PC-9 (cell line): ENCODE results near the gene CDYL2. TPM values are rescaled to one million over a fixed set of nuclear protein-coding genes. Genes with fewer than 3 reads are reported as not detected.

Experiments
- BruUV-seq: library from RNA; stranded (reverse); fragments of 400-500 nt; replicated peaks from 2 replicates; lab custom pipeline; 2021; lab: Mats Ljungman, UMichigan
- CTCF ChIA-PET: fragments of 300-600 bp; sonication (Branson Sonifier 250); formaldehyde crosslinking; loops from one replicate; lab custom pipeline; 2022; ENCODE audit warnings: antibody characterized with exemption; lab: Charles Lee
- POLR2A ChIA-PET: fragments of 300-600 bp; sonication (Branson Sonifier 250); formaldehyde crosslinking; loops from one replicate; lab custom pipeline; 2022; ENCODE audit warnings: antibody characterized with exemption; ENCODE audit not compliant: unreplicated experiment; lab: Charles Lee
- DNase-seq, 2 experiments: peaks; one replicate each; pipeline versions ENCODE4 v3.0.0 to v3.0.0-alpha.2; 2015 to 2022; ENCODE audit warnings: mixed read lengths in 1 of 2
- H2AFZ ChIP-seq: fragments of 200-600 bp; sonication (generic); 2 replicates; pipeline ENCODE4 v1.8.1; 2017; ENCODE audit warnings: antibody characterized with exemption
- H3F3A ChIP-seq: fragments of 200-600 bp; sonication (generic); 2 replicates; pipeline ENCODE4 v1.8.1; 2017; ENCODE audit warnings: antibody characterized with exemption, mild to moderate bottlenecking, low read depth; ENCODE audit not compliant: insufficient read depth
- H3K27ac ChIP-seq: fragments of 200-600 bp; sonication (generic); 2 replicates; pipeline ENCODE4 v1.6.1; 2016; ENCODE audit warnings: mixed run types
- H3K27me3 ChIP-seq: fragments of 200-600 bp; sonication (generic); 2 replicates; pipeline ENCODE4 v1.6.1; 2016; ENCODE audit warnings: low read depth, mixed run types; ENCODE audit not compliant: insufficient read depth
- H3K36me3 ChIP-seq: fragments of 200-600 bp; sonication (generic); 2 replicates; pipeline ENCODE4 v1.6.1; 2016; ENCODE audit warnings: low read depth, mixed run types
- H3K4me1 ChIP-seq: fragments of 200-600 bp; sonication (generic); replicated peaks from 2 replicates; pipeline ENCODE4 v1.6.1; 2016; ENCODE audit warnings: mixed run types; ENCODE audit not compliant: insufficient read depth
- H3K4me2 ChIP-seq: fragments of 200-600 bp; sonication (generic); 2 replicates; pipeline ENCODE4 v1.6.1; 2017; ENCODE audit warnings: mixed run types
- H3K4me3 ChIP-seq: fragments of 200-600 bp; sonication (generic); 2 replicates; pipeline ENCODE4 v1.6.1; 2016; ENCODE audit warnings: mixed run types
- H3K79me2 ChIP-seq: fragments of 200-600 bp; sonication (generic); 2 replicates; pipeline ENCODE4 v1.6.1; 2017; ENCODE audit warnings: low read depth, mixed run types
- H3K9me2 ChIP-seq: fragments of 200-600 bp; sonication (generic); 2 replicates; pipeline ENCODE4 v1.8.1; 2017; ENCODE audit warnings: mild to moderate bottlenecking; ENCODE audit not compliant: insufficient read depth
- H3K9me3 ChIP-seq: fragments of 200-600 bp; sonication (generic); 2 replicates; pipeline ENCODE4 v1.8.1; 2016; ENCODE audit warnings: low read depth; ENCODE audit not compliant: insufficient read depth
- H4K20me1 ChIP-seq: fragments of 200-600 bp; sonication (generic); 2 replicates; pipeline ENCODE4 v1.8.1; 2017; ENCODE audit not compliant: insufficient read depth
- EZH2 ChIP-seq: fragments of 200-600 bp; sonication (generic); IDR thresholded peaks from 2 replicates; pipeline ENCODE4 v1.8.0; 2017; ENCODE audit warnings: antibody characterized with exemption, low read depth
- intact Hi-C: fragments of 100-400 bp; cut with micrococcal nuclease; formaldehyde crosslinking; loops from one replicate; pipeline ENCODE4 v1.10.0; 2022; ENCODE audit not compliant: unreplicated experiment
- total RNA-seq: library from RNA; stranded (reverse); gene quantifications from 2 replicates; pipeline ENCODE4 v1.2.3, GENCODE V29; 2021
- TF ChIP-seq, protein P1 (sequence below): fragments of 200-600 bp; sonication (generic); conservative IDR thresholded peaks from 2 replicates; pipeline ENCODE4 v1.6.1; 2017; ENCODE audit warnings: mixed run types, antibody characterized with exemption, mild to moderate bottlenecking, moderate library complexity

The CDYL2 gene
- total RNA-seq, 1 experiment from 2014 or later = 3.3 TPM

- Histone ChIP-seq H3K4me2 (no peak overlapping the region), H3K27ac (no peak overlapping the region), H4K20me1 (no peaks in the 10 kb centered on the region), H3K27me3 (no peaks in the 10 kb centered on the region), H2AFZ (no peak overlapping the region), H3K9me2 (no peaks in the 10 kb centered on the region; the same call in none of the 2 replicates), H3K79me2 (no peaks in the 10 kb centered on the region), H3F3A (no peaks in the 10 kb centered on the region), H3K36me3 (no peaks in the 10 kb centered on the region), H3K4me3 (no peak overlapping the region), H3K4me1 (no peaks in the 10 kb centered on the region), H3K9me3 (no peaks in the 10 kb centered on the region)
- DNase-seq = no peak
- TF ChIP-seq, protein P1, sequence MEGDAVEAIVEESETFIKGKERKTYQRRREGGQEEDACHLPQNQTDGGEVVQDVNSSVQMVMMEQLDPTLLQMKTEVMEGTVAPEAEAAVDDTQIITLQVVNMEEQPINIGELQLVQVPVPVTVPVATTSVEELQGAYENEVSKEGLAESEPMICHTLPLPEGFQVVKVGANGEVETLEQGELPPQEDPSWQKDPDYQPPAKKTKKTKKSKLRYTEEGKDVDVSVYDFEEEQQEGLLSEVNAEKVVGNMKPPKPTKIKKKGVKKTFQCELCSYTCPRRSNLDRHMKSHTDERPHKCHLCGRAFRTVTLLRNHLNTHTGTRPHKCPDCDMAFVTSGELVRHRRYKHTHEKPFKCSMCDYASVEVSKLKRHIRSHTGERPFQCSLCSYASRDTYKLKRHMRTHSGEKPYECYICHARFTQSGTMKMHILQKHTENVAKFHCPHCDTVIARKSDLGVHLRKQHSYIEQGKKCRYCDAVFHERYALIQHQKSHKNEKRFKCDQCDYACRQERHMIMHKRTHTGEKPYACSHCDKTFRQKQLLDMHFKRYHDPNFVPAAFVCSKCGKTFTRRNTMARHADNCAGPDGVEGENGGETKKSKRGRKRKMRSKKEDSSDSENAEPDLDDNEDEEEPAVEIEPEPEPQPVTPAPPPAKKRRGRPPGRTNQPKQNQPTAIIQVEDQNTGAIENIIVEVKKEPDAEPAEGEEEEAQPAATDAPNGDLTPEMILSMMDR = no peak
- TF ChIP-seq EZH2 = no peak
- CTCF ChIA-PET = no interaction called here
- intact Hi-C loops = no loop called here
- BruUV-seq = no TSS peak
- POLR2A ChIA-PET = no interaction called here
These were observed 307 bp downstream of the CDYL2 start for GRCh38 chr16:80804056-80804525.

DNA sequence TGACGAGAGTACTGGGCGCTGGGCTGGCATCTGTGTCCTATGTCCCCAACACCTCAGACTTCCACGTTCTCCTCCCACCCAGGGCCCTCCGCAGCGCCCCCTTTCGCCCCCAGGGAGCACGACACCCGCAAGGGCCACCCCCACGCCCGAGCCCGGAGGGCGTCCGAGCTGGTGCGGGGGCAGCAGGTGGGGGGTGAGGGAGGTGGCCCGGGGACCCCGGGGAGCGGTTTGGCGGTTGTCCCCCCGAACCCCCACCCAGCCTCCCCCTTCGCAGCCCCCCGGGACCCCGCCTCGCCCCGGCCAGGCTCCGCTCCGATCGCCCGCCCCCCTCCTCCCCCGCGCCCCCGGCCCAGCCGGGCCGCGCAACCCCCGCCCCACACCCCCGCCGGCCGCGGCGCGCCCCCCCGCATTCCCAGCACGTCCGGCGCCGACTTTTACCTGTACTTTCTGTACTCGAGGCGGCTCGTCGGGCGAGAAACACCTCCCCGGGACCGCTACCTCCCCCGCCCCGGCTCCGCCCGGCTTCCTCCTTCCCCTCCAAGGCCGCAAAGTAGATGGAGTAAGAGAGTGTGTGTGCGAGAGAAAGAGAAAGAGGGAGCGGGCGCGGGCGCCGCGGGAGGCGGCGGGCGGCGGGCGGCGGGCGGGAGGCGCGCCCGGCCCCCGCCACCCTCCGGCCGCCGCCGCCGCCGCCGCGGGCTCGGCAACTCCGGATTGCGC is 901 bp downstream of the CDYL2 start:
- Histone ChIP-seq H3K9me2 (no peaks in the 10 kb centered on the region; the same call in none of the 2 replicates), H3K4me2 (no peak overlapping the region), H3K9me3 (no peaks in the 10 kb centered on the region), H3K27me3 (no peaks in the 10 kb centered on the region), H4K20me1 (no peaks in the 10 kb centered on the region), H3F3A (no peaks in the 10 kb centered on the region), H3K79me2 (no peaks in the 10 kb centered on the region), H3K4me1 (no peaks in the 10 kb centered on the region), H3K4me3 (no peak overlapping the region), H2AFZ (no peak overlapping the region), H3K27ac (no peak overlapping the region), H3K36me3 (no peaks in the 10 kb centered on the region)
- POLR2A ChIA-PET = no interaction called here
- BruUV-seq = no TSS peak
- no peak for TF ChIP-seq EZH2
- TF ChIP-seq, protein P1 = no peak
- CTCF ChIA-PET = no interaction called here
- intact Hi-C loops = no loop called here
- DNase-seq = no peak

DNA sequence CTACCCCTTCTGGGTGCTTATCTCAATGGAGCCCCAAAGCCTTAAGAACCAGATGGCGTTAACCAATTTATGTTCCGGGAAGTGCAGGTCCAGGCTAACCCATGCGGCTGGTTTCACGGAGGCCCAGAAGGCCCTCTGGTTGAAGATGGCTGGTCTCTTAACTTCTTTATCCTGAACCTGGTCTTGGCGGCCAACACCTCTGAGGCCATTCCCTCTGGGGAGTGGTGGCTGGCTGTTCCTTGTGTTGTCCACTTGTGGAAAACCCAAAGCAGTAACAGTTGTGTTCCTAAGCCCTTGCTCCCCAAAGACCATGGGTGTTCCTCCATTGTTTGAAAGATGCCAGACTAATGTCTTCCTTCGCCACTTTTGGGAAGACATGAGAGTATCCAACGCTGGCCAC is 1.5 kb downstream of the CDYL2 start:
- H3K4me1 ChIP-seq = no peaks in the 10 kb centered on the region
- no peak overlapping the region for H3K4me3 ChIP-seq
- BruUV-seq = no TSS peak

More for the DNA sequence above, 1.5 kb downstream of the CDYL2 start:
- H3K9me2 ChIP-seq = no peaks in the 10 kb centered on the region; the same call in none of the 2 replicates
- TF ChIP-seq, protein P1 = no peak
- no peak for TF ChIP-seq EZH2
- H4K20me1 ChIP-seq = no peaks in the 10 kb centered on the region
- H3K36me3 ChIP-seq = no peaks in the 10 kb centered on the region
- H3K79me2 ChIP-seq = no peaks in the 10 kb centered on the region
- no peak overlapping the region for H3K27ac ChIP-seq
- H3K9me3 ChIP-seq = no peaks in the 10 kb centered on the region
- no peaks in the 10 kb centered on the region for H3F3A ChIP-seq
- ChIA-PET POLR2A (no interaction called here), CTCF (no interaction called here)
- intact Hi-C loops = no loop called here
- no peak overlapping the region for H3K4me2 ChIP-seq
- H2AFZ ChIP-seq = no peak overlapping the region
- H3K27me3 ChIP-seq = no peaks in the 10 kb centered on the region
- no peak for DNase-seq
